ENCODE measurements around the gene PTPRO.

The PTPRO gene

DNA sequence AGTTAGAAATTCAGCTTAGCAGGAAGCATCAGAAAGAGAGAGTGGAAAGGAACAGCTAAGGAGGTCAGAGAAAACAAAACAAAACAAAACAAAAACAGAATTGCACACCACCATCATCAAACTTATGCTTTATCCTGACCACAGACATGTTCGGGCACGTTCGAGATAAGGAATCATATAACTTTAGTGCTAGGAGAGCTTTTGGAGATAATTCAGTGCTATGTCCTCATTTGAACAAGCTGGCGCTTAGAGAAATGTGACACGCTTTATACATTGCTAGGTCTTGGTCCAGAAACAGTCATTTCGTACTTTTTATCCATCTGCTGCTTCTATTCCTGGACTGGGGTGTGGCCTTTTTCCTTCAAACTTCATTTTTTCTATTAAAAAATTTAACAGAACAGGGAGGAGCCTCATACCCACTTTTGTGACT, 213.1 kb downstream of the PTPRO start:
- TF ChIP-seq, protein P1, sequence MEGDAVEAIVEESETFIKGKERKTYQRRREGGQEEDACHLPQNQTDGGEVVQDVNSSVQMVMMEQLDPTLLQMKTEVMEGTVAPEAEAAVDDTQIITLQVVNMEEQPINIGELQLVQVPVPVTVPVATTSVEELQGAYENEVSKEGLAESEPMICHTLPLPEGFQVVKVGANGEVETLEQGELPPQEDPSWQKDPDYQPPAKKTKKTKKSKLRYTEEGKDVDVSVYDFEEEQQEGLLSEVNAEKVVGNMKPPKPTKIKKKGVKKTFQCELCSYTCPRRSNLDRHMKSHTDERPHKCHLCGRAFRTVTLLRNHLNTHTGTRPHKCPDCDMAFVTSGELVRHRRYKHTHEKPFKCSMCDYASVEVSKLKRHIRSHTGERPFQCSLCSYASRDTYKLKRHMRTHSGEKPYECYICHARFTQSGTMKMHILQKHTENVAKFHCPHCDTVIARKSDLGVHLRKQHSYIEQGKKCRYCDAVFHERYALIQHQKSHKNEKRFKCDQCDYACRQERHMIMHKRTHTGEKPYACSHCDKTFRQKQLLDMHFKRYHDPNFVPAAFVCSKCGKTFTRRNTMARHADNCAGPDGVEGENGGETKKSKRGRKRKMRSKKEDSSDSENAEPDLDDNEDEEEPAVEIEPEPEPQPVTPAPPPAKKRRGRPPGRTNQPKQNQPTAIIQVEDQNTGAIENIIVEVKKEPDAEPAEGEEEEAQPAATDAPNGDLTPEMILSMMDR (conservative IDR thresholded peaks at IDR 0.05; ENCODE audit: low read depth, low read length): no peak
- DNase-seq (ENCODE audit: low read depth): no peak
- H3K4me3 ChIP-seq (ENCODE audit: low read length): no peak overlapping the region

GRCh38 chr12:15536446-15536845, 214.1 kb downstream of the PTPRO start:
- TF ChIP-seq, protein P1 (conservative IDR thresholded peaks at IDR 0.05; ENCODE audit: low read depth, low read length): no peak
- H3K4me3 ChIP-seq (ENCODE audit: low read length): no peak overlapping the region
- no peak for DNase-seq (ENCODE audit: low read depth)

- no peak for DNase-seq (ENCODE audit: low read depth)
- TF ChIP-seq, protein P1 (conservative IDR thresholded peaks at IDR 0.05; ENCODE audit: low read depth, low read length): no peak
- no peak overlapping the region for H3K4me3 ChIP-seq (ENCODE audit: low read length)
Measured at GRCh38 chr12:15538881-15539280, 216.6 kb downstream of the PTPRO start.

GRCh38 chr12:15540005-15540404, 217.7 kb downstream of the PTPRO start:
- DNase-seq (ENCODE audit: low read depth): no peak
- TF ChIP-seq, protein P1 (conservative IDR thresholded peaks at IDR 0.05; ENCODE audit: low read depth, low read length): no peak
- no peak overlapping the region for H3K4me3 ChIP-seq (ENCODE audit: low read length)

GRCh38 chr12:15540469-15540872, 218.2 kb downstream of the PTPRO start:
- TF ChIP-seq, protein P1 (conservative IDR thresholded peaks at IDR 0.05; ENCODE audit: low read depth, low read length): no peak
- DNase-seq (ENCODE audit: low read depth): no peak
- H3K4me3 ChIP-seq (ENCODE audit: low read length): no peak overlapping the region

DNA sequence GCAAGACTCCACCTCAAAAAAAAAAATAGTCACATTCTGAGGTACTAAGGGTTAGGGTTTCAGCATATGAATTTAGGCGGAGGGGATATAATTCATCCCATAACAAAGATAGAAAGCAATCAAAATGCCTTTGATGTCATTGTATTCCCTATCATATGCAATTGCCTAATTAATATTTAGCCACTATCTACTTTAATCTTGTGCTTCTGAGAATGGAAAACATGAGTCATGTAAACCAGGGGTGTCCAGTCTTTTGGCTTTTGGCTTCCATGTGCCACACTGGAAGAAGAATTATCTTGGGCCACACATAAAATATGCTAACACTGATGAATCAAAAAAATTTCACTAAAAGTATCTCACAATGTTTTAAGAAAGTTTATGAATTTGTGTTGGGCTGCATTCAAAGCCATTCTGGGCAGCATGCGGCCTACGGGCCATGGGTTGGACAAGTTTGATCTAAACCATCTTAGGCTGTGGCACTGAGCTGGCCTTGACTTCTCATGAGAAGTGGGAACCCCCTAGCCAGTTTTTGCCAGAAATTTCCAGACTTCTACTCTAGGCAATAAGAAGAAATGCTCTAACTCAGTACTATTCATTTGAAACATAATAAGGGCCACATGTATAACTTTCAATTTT, 219.8 kb downstream of the PTPRO start:
- TF ChIP-seq, protein P1 (conservative IDR thresholded peaks at IDR 0.05; ENCODE audit: low read depth, low read length): no peak
- H3K4me3 ChIP-seq (ENCODE audit: low read length): no peak overlapping the region
- DNase-seq (ENCODE audit: low read depth): no peak

DNA sequence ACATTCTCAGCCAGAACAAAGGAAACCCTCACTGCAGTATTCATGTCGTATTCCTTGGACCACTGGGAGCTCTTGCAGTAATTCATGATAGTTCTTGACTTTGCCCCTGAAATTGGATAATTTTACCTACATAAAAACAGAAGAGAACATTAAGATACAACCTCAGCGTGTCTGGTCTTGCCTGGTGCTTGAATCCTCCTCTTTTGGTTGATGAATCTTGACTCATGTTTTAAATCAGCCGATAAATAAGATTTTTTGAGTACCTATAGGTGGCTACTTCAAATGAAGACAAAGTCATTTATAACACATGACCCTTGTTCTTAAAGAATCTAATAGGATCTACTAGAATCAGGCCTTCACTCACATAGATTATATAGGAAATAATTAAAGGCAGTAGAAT, 221.0 kb downstream of the PTPRO start:
- no peak for DNase-seq (ENCODE audit: low read depth)
- no peak overlapping the region for H3K4me3 ChIP-seq (ENCODE audit: low read length)
- TF ChIP-seq, protein P1 (conservative IDR thresholded peaks at IDR 0.05; ENCODE audit: low read depth, low read length): no peak

All from retinal pigment epithelial cell (primary cell).